Measurements from ENCODE around the gene ETHE1. TPM values are rescaled to one million over a fixed set of nuclear protein-coding genes. Genes with fewer than 3 reads are reported as not detected.
A peak's percentile ranks its signal among the peaks of the same experiment; 100 is the strongest.

ETHE1 gene
- total and polyA plus RNA-seq, 2 of the 8 experiments (the other 6 are each of a cell fraction or from before 2014, with no cell fraction given) = 19.9 to 96.0 TPM

DNA sequence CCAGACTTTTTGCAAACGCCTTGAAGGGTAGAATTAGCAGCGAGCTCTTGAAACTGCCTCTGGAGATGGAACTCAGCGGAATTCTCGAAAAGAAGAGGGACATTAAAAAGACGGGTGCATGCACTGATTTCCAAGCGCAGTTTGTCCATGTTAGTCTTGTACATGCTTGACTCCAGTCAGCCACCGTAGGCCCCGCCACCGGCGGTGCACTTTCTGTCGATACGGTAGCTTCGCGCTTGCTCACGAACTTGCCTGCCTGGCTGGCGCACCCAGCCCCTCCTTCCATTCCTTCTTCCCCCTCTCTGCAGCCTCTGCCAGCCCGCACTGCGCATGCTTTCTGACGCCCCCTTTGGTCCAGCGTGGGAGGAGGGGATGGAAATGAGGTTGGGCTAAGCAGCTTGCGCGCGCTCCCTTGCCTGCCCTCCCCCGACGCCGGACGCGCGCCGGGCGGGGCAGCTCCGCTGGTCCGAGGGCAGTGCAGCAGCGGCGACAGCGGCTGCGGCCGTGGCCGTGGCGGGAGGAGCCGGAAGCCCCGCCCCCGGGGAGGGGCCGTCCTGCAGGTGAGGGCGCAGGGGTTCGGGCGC lies 6.1 kb upstream of the ETHE1 start, which contains the start of gene ZNF575 (continued):
- TF ChIP-seq EGR1 (IDR thresholded peaks at IDR 0.05; ENCODE audit: borderline replicate concordance, low read depth, low read length) (peak; percentile 68; the same call in 1 of the 2 replicates), MAFK (IDR thresholded peaks at IDR 0.05; ENCODE audit: low read depth, low read length) (no peak), GABPA (IDR thresholded peaks at IDR 0.05; ENCODE audit: borderline replicate concordance, insufficient read depth, low read length) (no peak), JUND (IDR thresholded peaks at IDR 0.05; ENCODE audit: low read length) (no peak), SRF (IDR thresholded peaks at IDR 0.05; ENCODE audit: low read depth, low read length) (no peak), EZH2 (IDR thresholded peaks at IDR 0.05; ENCODE audit: low read depth, low read length, severe bottlenecking) (no peak), HDAC6 (IDR thresholded peaks at IDR 0.05; ENCODE audit: low read depth, low read length) (no peak), CHD1 (IDR thresholded peaks at IDR 0.05; ENCODE audit: low read depth, low read length) (no peak), JUN (IDR thresholded peaks at IDR 0.05; ENCODE audit: low read depth, low read length) (no peak)

All from H1 (cell line).